Limb (tissue), 2 donors: ENCODE data around the gene HNRNPCL2.
"Not testable (repeated sequence)": the region's sequence is repeated elsewhere in the genome, so short reads cannot be mapped to it uniquely, and the experiment has no call there.

Source experiments
- DNase-seq, 2 donors: peaks; one replicate each; pipeline ENCODE4 v3.0.0-alpha.2; 2016; ENCODE audit errors: extremely low spot score in 2 of 2

Gene HNRNPCL2

GRCh38 chr1:13116754-13117153, at the start of gene HNRNPCL2:
Gene HNRNPCL2 (minus strand): TSS chr1:13116854. CDS start chr1:13116400, 454 bp downstream.
- not testable (repeated sequence) for DNase-seq

GRCh38 chr1:13165531-13165930, 48.9 kb upstream of the HNRNPCL2 start, which contains the start of gene HNRNPCL4:
Gene HNRNPCL4 (minus strand): TSS chr1:13165631. CDS start chr1:13165467, 164 bp downstream.
- DNase-seq, result not testable (repeated sequence)

- DNase-seq, result not testable (repeated sequence)
Observed at GRCh38 chr1:13155909-13156308, 39.3 kb upstream of the HNRNPCL2 start, which contains the start of gene PRAMEF26. Gene PRAMEF26 (minus strand): TSS chr1:13156009. CDS start chr1:13153095, 2,914 bp downstream.

- not testable (repeated sequence) for DNase-seq
Observed at GRCh38 chr1:13070474-13070873, 46.2 kb downstream of the HNRNPCL2 start, which contains the start of gene PRAMEF25. Gene PRAMEF25 (plus strand): TSS chr1:13070774. CDS start chr1:13073694, 2,920 bp downstream.
